AG04450 (cell line): ENCODE measurements around the gene LTB. TPM values are rescaled to one million over a fixed set of nuclear protein-coding genes. Genes with fewer than 3 reads are reported as not detected.

Source experiments
- CTCF ChIA-PET: fragments of 300-600, 350-600 bp; formaldehyde crosslinking; extraction: SDS; loops from one replicate; lab custom pipeline; 2022; ENCODE audit warnings: antibody characterized with exemption, inconsistent platforms; lab: Charles Lee
- POLR2A ChIA-PET: fragments of 350-600 bp; formaldehyde crosslinking; extraction: SDS; loops from one replicate; lab custom pipeline; 2021; ENCODE audit warnings: antibody characterized with exemption, inconsistent platforms; lab: Yijun Ruan, JAX
- DNase-seq: peaks from one replicate; pipeline ENCODE4 v3.0.0-alpha.2; 2011; ENCODE audit warnings: low read depth, low spot score
- H3K27ac ChIP-seq: one replicate; pipeline ENCODE4 v1.5.1; 2012; ENCODE audit warnings: low read depth, low read length, control low read depth
- H3K27me3 ChIP-seq: one replicate; pipeline ENCODE4 v1.6.0; 2012; ENCODE audit warnings: low read length; ENCODE audit not compliant: control insufficient read depth, insufficient read depth
- H3K4me3 ChIP-seq: 2 replicates; pipeline ENCODE4 v1.5.1; 2011; ENCODE audit warnings: mild to moderate bottlenecking, low read depth, low read length, control low read depth
- H3K9me3 ChIP-seq: 2 replicates; pipeline ENCODE4 v1.5.1; 2012; ENCODE audit warnings: low read length; ENCODE audit not compliant: control insufficient read depth, insufficient read depth
- CTCF ChIP-seq: IDR thresholded peaks from 2 replicates; pipeline ENCODE4 v1.5.1; 2011; ENCODE audit warnings: low read depth, low read length, control low read depth, inconsistent platforms
- polyA minus RNA-seq: library from RNA; depleted of rRNA, polyadenylated mRNA; stranded (reverse); fragments of >200 nt; gene quantifications from 2 replicates; pipeline ENCODE4 v1.2.3, GENCODE V29; 2011; rRNA and poly(A)+ RNA removed
- polyA plus RNA-seq: library from polyadenylated mRNA; depleted of rRNA; stranded (reverse); fragments of >200 nt; gene quantifications from 2 replicates; pipeline ENCODE4 v1.2.3, GENCODE V29; 2011; rRNA removed

Gene LTB, protein sequence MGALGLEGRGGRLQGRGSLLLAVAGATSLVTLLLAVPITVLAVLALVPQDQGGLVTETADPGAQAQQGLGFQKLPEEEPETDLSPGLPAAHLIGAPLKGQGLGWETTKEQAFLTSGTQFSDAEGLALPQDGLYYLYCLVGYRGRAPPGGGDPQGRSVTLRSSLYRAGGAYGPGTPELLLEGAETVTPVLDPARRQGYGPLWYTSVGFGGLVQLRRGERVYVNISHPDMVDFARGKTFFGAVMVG
- polyA plus RNA-seq (not detected in 2 replicates), polyA minus RNA-seq (not detected in 2 replicates)

DNA sequence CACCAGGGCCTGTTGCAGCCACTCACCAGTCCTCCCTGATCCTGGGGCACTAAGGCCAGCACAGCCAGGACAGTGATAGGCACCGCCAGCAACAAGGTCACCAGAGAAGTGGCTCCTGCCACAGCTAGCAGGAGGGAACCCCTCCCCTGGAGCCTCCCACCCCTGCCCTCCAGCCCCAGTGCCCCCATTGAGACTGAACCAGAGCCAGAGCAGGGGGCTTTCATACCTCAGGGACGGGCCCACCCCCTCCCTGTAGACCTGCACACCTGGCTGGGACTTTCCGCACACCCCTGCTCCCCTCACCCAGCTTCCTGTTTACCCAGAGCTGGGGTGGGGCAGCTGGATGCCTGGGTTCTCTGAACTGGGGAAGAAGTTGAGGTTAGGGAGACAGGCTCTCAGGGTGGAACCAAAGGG, at the start of gene LTB:
Gene LTB (minus strand): TSS at position 195 of the 414 bp plus-strand sequence. CDS start 7 bp downstream, at position 188.
- Histone ChIP-seq H3K27ac (no peak within 1 kb of the TSS), H3K9me3 (no peaks in the 10 kb centered on the region; the same call in 1 of the 2 replicates), H3K4me3 (peak within 1 kb of the TSS; percentile 86), H3K27me3 (peaks cover 2% of the 10 kb centered on the region)
- no peak for TF ChIP-seq CTCF
- DNase-seq, result no peak
- ChIA-PET CTCF (interaction anchor here (0.6 to 9.5 kb wide), 8 partner anchors 8 to 103 kb away, joined by 3 to 132 read pairs (median 12); partner anchors contain the start of genes ATP6V1G2 and NFKBIL1), POLR2A (no interaction called here)

DNA sequence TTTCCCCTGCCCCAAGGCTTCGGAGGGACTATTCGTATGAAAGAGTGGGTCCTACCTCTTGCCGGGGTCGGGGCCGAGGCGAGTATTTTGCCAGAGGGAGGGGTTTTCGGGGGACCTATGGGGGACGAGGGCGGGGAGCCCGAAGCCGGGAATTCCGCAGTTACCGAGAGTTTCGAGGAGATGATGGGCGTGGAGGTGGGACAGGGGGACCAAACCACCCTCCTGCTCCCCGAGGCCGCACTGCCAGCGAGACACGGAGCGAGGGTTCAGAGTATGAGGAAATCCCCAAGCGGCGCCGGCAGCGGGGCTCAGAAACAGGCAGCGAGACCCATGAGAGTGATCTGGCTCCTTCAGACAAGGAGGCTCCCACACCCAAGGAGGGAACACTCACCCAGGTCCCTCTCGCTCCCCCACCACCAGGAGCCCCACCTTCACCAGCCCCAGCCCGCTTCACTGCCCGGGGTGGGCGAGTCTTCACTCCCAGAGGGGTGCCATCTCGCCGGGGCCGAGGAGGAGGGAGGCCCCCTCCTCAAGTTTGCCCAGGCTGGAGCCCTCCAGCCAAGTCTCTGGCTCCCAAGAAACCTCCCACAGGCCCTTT, 49.6 kb upstream of the LTB start:
- TF ChIP-seq CTCF, result no peak
- Histone ChIP-seq H3K9me3 (no peaks in the 10 kb centered on the region), H3K27me3 (no peaks in the 10 kb centered on the region), H3K27ac (no peak overlapping the region), H3K4me3 (no peak overlapping the region)
- POLR2A ChIA-PET, result no interaction called here
- no peak for DNase-seq
- CTCF ChIA-PET, result no interaction called here

DNA sequence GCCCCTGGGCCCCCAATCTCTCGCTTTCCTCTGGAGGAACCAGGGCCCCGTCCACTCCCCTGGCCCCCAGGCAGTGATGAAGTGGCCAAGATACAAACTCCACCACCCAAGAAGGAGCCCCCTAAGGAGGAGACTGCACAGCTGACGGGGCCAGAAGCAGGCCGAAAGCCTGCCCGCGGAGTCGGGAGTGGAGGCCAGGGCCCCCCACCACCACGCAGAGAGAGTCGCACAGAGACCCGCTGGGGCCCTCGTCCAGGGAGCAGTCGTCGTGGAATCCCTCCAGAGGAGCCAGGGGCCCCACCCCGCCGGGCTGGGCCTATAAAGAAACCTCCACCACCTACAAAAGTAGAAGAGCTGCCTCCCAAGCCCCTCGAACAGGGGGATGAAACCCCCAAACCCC, 49.0 kb upstream of the LTB start:
- no peaks in the 10 kb centered on the region for H3K9me3 ChIP-seq
- no peak for DNase-seq
- H3K4me3 ChIP-seq, result no peak overlapping the region
- no peak overlapping the region for H3K27ac ChIP-seq
- H3K27me3 ChIP-seq, result no peaks in the 10 kb centered on the region
- TF ChIP-seq CTCF, result no peak
- ChIA-PET POLR2A (no interaction called here), CTCF (no interaction called here)

GRCh38 chr6:31630177-31630934, 48.1 kb upstream of the LTB start:
- DNase-seq, result no peak
- H3K4me3 ChIP-seq, result no peak overlapping the region
- no peaks in the 10 kb centered on the region for H3K9me3 ChIP-seq
- ChIA-PET CTCF (no interaction called here), POLR2A (no interaction called here)
- no peaks in the 10 kb centered on the region for H3K27me3 ChIP-seq
- no peak overlapping the region for H3K27ac ChIP-seq
- TF ChIP-seq CTCF, result no peak
